ENCODE results near the gene CCDC14. TPM values are rescaled to one million over a fixed set of nuclear protein-coding genes. Genes with fewer than 3 reads are reported as not detected.
"Not testable (repeated sequence)": the region's sequence is repeated elsewhere in the genome, so short reads cannot be mapped to it uniquely, and the experiment has no call there.

CCDC14 gene
- total and polyA plus RNA-seq, 10 donors = 13.6 to 53.9 (median 27.4) TPM

DNA sequence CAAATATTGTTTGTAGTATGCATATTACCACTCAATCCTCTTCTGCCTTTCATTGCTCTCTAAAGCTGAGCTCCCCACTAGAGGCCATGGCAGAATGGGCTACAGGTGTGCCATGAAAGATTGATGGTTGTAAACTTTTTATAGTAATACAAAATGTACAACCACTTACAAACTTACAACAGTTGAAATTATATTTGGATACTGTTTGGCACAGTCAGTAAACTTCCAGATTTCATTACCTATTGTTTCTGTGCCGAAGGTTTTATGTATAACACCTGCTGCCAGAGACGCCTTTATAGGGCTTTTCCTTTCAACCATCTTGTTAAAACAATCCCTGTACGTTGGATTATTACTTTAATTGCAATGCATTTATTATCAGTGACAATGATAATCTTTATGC is 23.9 kb upstream of the CCDC14 start:
- DNase-seq = no peak
- no peaks in the 10 kb centered on the region for H3K36me3 ChIP-seq
- H3K27ac ChIP-seq = no peak overlapping the region
- 79 to 96% (median 88%) methylated on average over 3 of the region's 3 CpGs for WGBS, 5 donors
- no peak overlapping the region for H3K4me3 ChIP-seq
- H3K27me3 ChIP-seq (replicated peaks in 1 of 7) = peaks cover 0 to 78% (median 10%) of the 10 kb centered on the region in 7 donors
- TF ChIP-seq, protein P1, sequence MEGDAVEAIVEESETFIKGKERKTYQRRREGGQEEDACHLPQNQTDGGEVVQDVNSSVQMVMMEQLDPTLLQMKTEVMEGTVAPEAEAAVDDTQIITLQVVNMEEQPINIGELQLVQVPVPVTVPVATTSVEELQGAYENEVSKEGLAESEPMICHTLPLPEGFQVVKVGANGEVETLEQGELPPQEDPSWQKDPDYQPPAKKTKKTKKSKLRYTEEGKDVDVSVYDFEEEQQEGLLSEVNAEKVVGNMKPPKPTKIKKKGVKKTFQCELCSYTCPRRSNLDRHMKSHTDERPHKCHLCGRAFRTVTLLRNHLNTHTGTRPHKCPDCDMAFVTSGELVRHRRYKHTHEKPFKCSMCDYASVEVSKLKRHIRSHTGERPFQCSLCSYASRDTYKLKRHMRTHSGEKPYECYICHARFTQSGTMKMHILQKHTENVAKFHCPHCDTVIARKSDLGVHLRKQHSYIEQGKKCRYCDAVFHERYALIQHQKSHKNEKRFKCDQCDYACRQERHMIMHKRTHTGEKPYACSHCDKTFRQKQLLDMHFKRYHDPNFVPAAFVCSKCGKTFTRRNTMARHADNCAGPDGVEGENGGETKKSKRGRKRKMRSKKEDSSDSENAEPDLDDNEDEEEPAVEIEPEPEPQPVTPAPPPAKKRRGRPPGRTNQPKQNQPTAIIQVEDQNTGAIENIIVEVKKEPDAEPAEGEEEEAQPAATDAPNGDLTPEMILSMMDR (IDR thresholded peaks at IDR 0.05 in 8 of 11, conservative IDR thresholded peaks at IDR 0.05 in 3 of 11) = no peak
- no peak for TF ChIP-seq POLR2A (IDR thresholded peaks at IDR 0.05)
- intact Hi-C loops (cut with DNase I; ENCODE audit: low total_unique reads) = no loop called here
- H3K9me3 ChIP-seq = no peaks in the 10 kb centered on the region
- H3K4me1 ChIP-seq = peaks cover 0 to 5% (median 3%) of the 10 kb centered on the region in 6 donors

DNA sequence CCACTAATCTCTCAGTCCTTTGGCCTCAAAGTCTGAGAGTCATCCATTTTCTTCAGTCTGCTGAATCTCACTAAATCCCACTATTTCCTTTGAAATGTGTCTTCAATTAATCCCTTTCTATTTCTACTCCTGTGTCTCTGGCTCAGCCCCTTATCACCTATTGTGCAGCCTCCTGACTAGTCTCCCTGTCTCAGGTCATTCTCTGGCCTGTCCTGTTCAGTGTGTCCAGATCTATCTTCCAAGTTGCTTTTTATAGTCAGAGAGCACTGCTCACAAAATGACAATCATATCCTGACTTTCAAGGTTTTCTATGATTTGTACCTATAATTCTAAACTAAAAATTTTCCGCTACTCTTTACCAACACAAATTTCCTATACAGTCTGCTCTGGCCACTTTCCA is 23.3 kb upstream of the CCDC14 start:
- no peaks in the 10 kb centered on the region for H3K36me3 ChIP-seq
- peaks cover 0 to 9% (median 5%) of the 10 kb centered on the region in 6 donors for H3K4me1 ChIP-seq
- intact Hi-C loops (cut with DNase I; ENCODE audit: low total_unique reads) = no loop called here
- no peaks in the 10 kb centered on the region for H3K9me3 ChIP-seq
- DNase-seq = no peak
- H3K4me3 ChIP-seq = no peak overlapping the region
- no peak overlapping the region for H3K27ac ChIP-seq
- WGBS, 5 donors = 88 to 95% (median 91%) methylated on average over 1 of the region's 1 CpG
- TF ChIP-seq, protein P1 (IDR thresholded peaks at IDR 0.05 in 8 of 11, conservative IDR thresholded peaks at IDR 0.05 in 3 of 11) = no peak
- TF ChIP-seq POLR2AphosphoS5 (IDR thresholded peaks at IDR 0.05) = no peak
- TF ChIP-seq POLR2A (IDR thresholded peaks at IDR 0.05) = no peak
- peaks cover 0 to 73% (median 10%) of the 10 kb centered on the region in 7 donors for H3K27me3 ChIP-seq (replicated peaks in 1 of 7)

DNA sequence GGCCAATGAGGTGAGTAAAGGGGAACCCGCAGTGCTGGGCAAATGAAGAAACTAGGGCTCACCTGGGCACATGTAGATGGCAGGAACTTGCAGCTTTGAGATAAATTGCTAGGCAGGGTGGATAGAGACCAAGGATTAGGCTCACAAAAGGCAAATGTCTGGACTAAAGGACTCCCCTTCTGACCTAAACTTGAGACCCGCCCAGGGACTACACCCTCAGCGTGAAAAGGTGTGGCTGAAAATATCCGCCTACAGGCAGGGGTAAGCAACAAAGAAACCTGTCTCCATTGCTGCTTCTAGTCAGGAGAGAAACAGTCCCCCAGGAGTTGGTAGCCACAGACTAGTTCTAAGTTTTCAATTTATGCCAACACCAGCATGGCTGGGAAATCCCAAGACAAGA is 20.3 kb upstream of the CCDC14 start:
- H3K4me1 ChIP-seq; H3K9me3 ChIP-seq; H3K27ac ChIP-seq; DNase-seq; H3K4me3 ChIP-seq; H3K36me3 ChIP-seq; intact Hi-C loops (cut with DNase I; ENCODE audit: low total_unique reads): not testable (repeated sequence)
- H3K27me3 ChIP-seq (replicated peaks in 1 of 7) = peaks cover 0 to 46% (median 10%) of the 10 kb centered on the region in 7 donors
- 76 to 89% (median 86%) methylated on average over 4 of the region's 4 CpGs for WGBS, 5 donors

DNA sequence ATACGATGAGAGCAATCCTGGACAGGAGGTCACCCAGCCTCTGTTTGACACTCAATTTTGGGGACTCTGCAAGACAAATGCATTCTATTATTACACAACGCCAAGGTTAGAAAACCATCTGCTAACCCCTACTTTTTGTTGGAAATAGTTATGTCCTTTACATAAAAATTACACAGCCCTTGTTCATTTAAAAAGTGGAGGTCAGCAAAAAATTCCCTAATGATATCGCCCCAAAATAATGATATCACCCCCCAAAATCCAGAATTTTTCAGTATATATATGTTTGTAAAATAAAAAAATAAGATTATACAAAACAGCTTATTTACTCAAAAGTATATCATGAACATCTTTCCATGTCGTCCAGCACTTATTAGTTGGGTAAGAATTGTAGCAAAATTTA is 19.5 kb upstream of the CCDC14 start:
- H3K27ac ChIP-seq = no peak overlapping the region
- TF ChIP-seq POLR2A (IDR thresholded peaks at IDR 0.05) (no peak), POLR2AphosphoS5 (IDR thresholded peaks at IDR 0.05) (no peak)
- TF ChIP-seq, protein P1 (IDR thresholded peaks at IDR 0.05 in 8 of 11, conservative IDR thresholded peaks at IDR 0.05 in 3 of 11) = no peak
- H3K27me3 ChIP-seq (replicated peaks in 1 of 7) = peaks cover 0 to 43% (median 10%) of the 10 kb centered on the region in 7 donors
- no peak for DNase-seq
- H3K4me3 ChIP-seq = peak overlapping the region in 1 of 8 donors; percentile 21
- intact Hi-C loops (cut with DNase I; ENCODE audit: low total_unique reads) = no loop called here
- peaks cover 0 to 9% (median 5%) of the 10 kb centered on the region in 6 donors for H3K4me1 ChIP-seq
- WGBS, 5 donors = 74 to 83% (median 78%) methylated on average over 4 of the region's 4 CpGs
- no peaks in the 10 kb centered on the region for H3K36me3 ChIP-seq
- H3K9me3 ChIP-seq = no peaks in the 10 kb centered on the region

Data from spleen (tissue), 11 donors.